Body of pancreas (tissue), 4 donors: Measurements from ENCODE around the gene CARNS1.

Experiments
- POLR2A ChIP-seq, 3 donors: fragments of 450-650 bp; IDR thresholded peaks; one replicate each; pipeline ENCODE4 v1.6.1; 2016; ENCODE audit warnings: antibody characterized with exemption in 3 of 3, mild to moderate bottlenecking in 2 of 3
- TF ChIP-seq, protein P1 (sequence below), 7 experiments: fragments of 450-650 bp in 4 of 7; fragments of 200-600 bp in 3 of 7; sonication (generic) in 3 of 7; IDR thresholded peaks; one replicate each; pipeline ENCODE4 v1.5.1; 2016 to 2019; ENCODE audit warnings: antibody characterized with exemption in 7 of 7

DNA sequence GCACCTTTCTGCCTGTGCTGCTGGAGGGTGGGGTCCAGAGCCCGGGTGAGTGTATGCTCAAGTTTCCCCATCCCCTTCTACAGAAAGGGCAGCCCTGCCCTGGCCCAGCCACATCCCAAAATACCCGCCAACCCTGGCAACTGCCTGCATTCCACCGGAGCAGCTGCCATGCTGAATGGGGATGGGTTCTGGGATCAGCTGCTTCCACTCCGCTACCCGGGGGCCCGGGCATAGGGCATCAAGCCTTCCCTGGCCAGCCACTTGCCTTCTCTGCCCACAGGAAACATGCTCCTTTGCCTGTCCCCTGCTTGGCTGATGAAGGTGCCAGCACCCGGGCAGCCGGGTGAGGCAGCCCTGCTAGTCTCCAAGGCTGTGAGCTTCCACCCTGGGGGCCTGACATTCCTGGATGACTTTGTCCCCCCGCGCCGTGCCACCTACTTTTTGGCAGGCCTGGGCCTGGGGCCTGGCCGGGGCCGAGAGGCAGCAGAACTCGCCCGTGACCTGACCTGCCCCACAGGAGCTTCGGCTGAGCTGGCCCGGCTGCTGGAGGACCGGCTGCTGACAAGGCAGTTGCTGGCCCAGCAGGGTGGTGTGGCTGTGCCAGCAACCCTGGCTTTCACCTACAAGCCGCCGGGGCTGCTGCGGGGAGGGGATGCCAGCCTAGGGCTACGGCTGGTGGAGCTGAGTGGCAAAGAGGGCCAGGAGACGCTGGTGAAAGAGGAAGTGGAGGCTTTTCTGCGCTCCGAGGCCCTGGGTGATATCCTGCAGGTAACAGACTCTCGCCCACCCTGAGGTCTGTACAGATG is 3.2 kb downstream of the CARNS1 start:
- TF ChIP-seq, protein P1, sequence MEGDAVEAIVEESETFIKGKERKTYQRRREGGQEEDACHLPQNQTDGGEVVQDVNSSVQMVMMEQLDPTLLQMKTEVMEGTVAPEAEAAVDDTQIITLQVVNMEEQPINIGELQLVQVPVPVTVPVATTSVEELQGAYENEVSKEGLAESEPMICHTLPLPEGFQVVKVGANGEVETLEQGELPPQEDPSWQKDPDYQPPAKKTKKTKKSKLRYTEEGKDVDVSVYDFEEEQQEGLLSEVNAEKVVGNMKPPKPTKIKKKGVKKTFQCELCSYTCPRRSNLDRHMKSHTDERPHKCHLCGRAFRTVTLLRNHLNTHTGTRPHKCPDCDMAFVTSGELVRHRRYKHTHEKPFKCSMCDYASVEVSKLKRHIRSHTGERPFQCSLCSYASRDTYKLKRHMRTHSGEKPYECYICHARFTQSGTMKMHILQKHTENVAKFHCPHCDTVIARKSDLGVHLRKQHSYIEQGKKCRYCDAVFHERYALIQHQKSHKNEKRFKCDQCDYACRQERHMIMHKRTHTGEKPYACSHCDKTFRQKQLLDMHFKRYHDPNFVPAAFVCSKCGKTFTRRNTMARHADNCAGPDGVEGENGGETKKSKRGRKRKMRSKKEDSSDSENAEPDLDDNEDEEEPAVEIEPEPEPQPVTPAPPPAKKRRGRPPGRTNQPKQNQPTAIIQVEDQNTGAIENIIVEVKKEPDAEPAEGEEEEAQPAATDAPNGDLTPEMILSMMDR (IDR thresholded peaks at IDR 0.05) = no peak
- TF ChIP-seq POLR2A (IDR thresholded peaks at IDR 0.05) = peak in 1 of 3 donors; percentile 5
